ENCODE data around the gene DDRGK1. TPM values are rescaled to one million over a fixed set of nuclear protein-coding genes. Genes with fewer than 3 reads are reported as not detected.

The DDRGK1 gene
- total and polyA plus RNA-seq, 2 of the 4 experiments (the other 2 are of a cell fraction): 12.2 to 29.6 TPM

DNA sequence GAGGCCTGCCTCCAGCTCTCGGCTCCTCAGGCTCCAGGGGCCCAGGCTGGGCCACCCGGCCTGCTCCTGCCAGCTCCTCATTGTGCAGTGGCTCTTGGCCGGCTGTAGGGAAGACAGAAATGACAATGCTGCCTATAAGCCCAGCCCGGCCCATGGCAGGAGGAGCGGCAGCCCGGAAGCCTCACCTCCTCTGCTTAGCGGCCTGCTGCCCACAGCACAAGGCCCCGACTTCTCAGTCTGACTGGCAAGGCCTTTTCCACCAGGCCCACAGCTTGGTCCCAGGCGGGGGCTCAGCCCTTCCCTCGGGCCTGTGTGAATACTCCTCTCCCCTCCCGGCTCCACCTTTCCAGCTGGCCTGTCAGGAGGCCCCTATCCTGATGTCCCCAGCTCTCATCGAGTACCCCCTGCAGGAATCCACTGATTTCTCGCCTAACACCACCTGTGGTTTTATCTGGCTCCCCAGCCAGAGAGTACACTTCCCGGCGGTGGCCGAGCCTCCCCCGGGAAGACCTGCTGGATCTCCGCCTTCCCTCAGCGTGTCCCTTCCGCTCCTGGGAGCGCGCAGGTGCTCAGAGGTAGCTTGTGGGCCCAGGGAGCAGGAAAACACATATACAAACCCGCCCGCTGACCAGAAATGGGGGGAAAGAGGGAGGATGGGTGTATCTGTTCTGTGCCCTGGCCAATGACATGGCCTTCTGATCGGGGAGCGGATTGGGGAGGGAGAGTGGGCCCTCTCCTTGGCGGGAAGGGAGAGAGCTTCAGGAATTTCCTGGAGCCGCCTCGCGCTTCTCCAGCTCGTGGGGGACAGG is 963 bp downstream of the DDRGK1 start:
- Histone ChIP-seq H3K27ac (ENCODE audit: insufficient read depth, low read length) (peak overlapping the region; percentile 87), H2BK5ac (ENCODE audit: low read depth, low read length, poor library complexity, severe bottlenecking) (no peak overlapping the region), H3K36me3 (ENCODE audit: control insufficient read depth, insufficient read depth, low read length) (peaks cover 17% of the 10 kb centered on the region), H3K9ac (ENCODE audit: low read depth, low read length) (peak overlapping the region; percentile 35), H3K4me2 (ENCODE audit: low read depth, low read length) (peak overlapping the region; percentile 84), H2AK5ac (ENCODE audit: low read depth, low read length) (peak overlapping the region; percentile 72), H4K20me1 (ENCODE audit: insufficient read depth, low read length) (no peaks in the 10 kb centered on the region), H2AK9ac (replicated peaks; ENCODE audit: low read depth, low read length, poor library complexity) (peak overlapping the region; percentile 96), H2BK120ac (ENCODE audit: low read depth, low read length) (no peak overlapping the region), H3K4me1 (ENCODE audit: control insufficient read depth, insufficient read depth, low read length) (peaks cover 7% of the 10 kb centered on the region), H3K56ac (ENCODE audit: extremely low read depth, insufficient read depth, low read length) (0 out of 2 replicates have a peak overlapping the region, but pooled peaks have one; percentile 27), H4K8ac (ENCODE audit: low read depth in 2 of 2, low read length in 2 of 2) (peak overlapping the region; percentile 25 to 96), H3K14ac (replicated peaks; ENCODE audit: low read depth, low read length) (peak overlapping the region; percentile 47), H2AFZ (replicated peaks; ENCODE audit: low read length, poor library complexity) (peak overlapping the region; percentile 94), H3K18ac (ENCODE audit: low read depth, low read length) (no peak overlapping the region), H3K23ac (ENCODE audit: low read depth, low read length) (peak overlapping the region; percentile 71; the same call in 1 of the 2 replicates), H4K5ac (ENCODE audit: low read depth, low read length) (peak overlapping the region; percentile 6), H3K79me1 (ENCODE audit: low read depth in 1 of 2, low read length in 2 of 2) (peaks cover 20 to 40% of the 10 kb centered on the region in 2 experiments), H3K9me3 (ENCODE audit: control insufficient read depth, insufficient read depth, low read length) (no peaks in the 10 kb centered on the region), H3K4me3 (ENCODE audit: insufficient read depth, low read depth, low read length) (peak overlapping the region; percentile 83), H3K9me1 (ENCODE audit: insufficient read depth, low read length) (peaks cover 3% of the 10 kb centered on the region; the same call in 1 of the 2 replicates), H3K4ac (ENCODE audit: low read depth, low read length) (peak overlapping the region; percentile 85), H4K91ac (ENCODE audit: insufficient read depth, low read depth, low read length) (peak overlapping the region; percentile 86), H2BK20ac (ENCODE audit: low read depth, low read length) (no peak overlapping the region), H2BK15ac (ENCODE audit: low read depth, low read length) (no peak overlapping the region), H3K27me3 (ENCODE audit: control insufficient read depth, insufficient read depth, low read length) (no peaks in the 10 kb centered on the region)
- dilution Hi-C loops (cut with HindIII; ENCODE audit: low sequenced_read_pairs, unreplicated experiment): no loop called here
- ChIA-PET POLR2A (ENCODE audit: unreplicated experiment) (no interaction called here), CTCF (interaction anchor here (0.6 kb wide), 1 partner anchor 148 kb away, joined by 3 read pairs; no protein-coding TSS in a partner anchor)
- no peak for DNase-seq
- TF ChIP-seq MAZ (IDR thresholded peaks at IDR 0.05; ENCODE audit: borderline replicate concordance, low read depth, low read length) (peak; percentile 32; the same call in 1 of the 2 replicates), MXI1 (IDR thresholded peaks at IDR 0.05; ENCODE audit: borderline replicate concordance, low read depth, low read length) (no peak)
- TF ChIP-seq, protein P1, sequence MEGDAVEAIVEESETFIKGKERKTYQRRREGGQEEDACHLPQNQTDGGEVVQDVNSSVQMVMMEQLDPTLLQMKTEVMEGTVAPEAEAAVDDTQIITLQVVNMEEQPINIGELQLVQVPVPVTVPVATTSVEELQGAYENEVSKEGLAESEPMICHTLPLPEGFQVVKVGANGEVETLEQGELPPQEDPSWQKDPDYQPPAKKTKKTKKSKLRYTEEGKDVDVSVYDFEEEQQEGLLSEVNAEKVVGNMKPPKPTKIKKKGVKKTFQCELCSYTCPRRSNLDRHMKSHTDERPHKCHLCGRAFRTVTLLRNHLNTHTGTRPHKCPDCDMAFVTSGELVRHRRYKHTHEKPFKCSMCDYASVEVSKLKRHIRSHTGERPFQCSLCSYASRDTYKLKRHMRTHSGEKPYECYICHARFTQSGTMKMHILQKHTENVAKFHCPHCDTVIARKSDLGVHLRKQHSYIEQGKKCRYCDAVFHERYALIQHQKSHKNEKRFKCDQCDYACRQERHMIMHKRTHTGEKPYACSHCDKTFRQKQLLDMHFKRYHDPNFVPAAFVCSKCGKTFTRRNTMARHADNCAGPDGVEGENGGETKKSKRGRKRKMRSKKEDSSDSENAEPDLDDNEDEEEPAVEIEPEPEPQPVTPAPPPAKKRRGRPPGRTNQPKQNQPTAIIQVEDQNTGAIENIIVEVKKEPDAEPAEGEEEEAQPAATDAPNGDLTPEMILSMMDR (conservative IDR thresholded peaks at IDR 0.05; ENCODE audit: low read depth, low read length): no peak
- intact Hi-C loops (cut with micrococcal nuclease): no loop called here
- in situ Hi-C loops (cut with MboI; ENCODE audit: low sequenced_read_pairs): no loop called here
- 28% methylated on average over 9 of the region's 31 CpGs; no CpG with 5 or more reads in 1 of the 2 experiments for WGBS, 2 experiments (ENCODE audit: extremely low coverage in 2 of 2, insufficient read length in 1 of 2)
- BruUV-seq (replicated peaks): no TSS peak
- ATAC-seq (ENCODE audit: low read depth): peak; percentile 28

All from IMR-90 (cell line).